Vagina (tissue), 2 donors: ENCODE data around the gene TMPRSS13.

Source experiments
- POLR2AphosphoS5 ChIP-seq, 2 donors: sonication (generic); formaldehyde crosslinking; IDR thresholded peaks; one replicate each; pipeline ENCODE4 v1.9.0; 2017; ENCODE audit warnings: antibody characterized with exemption in 2 of 2, mild to moderate bottlenecking in 2 of 2, low read depth in 1 of 2; ENCODE audit not compliant: insufficient read depth in 1 of 2
- TF ChIP-seq, protein P1 (sequence below), 3 experiments: fragments of 450-650 bp in 2 of 3; fragments of 200-600 bp in 1 of 3; sonication (generic) in 1 of 3; IDR thresholded peaks; one replicate each; pipeline ENCODE4 v1.5.1; 2017 to 2019; ENCODE audit warnings: antibody characterized with exemption in 3 of 3, mild to moderate bottlenecking in 2 of 3, moderate library complexity in 2 of 3

DNA sequence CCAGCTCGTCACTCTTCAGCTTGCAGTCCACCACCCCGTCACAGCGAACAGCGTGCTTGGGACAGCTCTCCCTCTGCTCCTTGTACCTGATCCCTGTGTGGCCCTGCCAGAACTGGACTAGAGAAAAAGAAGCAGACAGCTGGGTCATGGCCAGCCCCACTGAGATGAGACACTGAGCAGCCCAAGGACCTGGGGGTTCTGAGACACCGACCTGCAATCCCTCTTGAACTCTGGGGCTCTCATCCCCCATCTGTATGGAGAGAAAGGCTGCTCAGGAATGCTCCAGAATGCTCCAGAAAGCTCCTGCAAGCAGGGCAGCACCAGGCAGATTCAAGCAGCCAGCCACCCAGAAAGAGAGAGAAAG lies 14.8 kb downstream of the TMPRSS13 start:
- TF ChIP-seq, protein P1, sequence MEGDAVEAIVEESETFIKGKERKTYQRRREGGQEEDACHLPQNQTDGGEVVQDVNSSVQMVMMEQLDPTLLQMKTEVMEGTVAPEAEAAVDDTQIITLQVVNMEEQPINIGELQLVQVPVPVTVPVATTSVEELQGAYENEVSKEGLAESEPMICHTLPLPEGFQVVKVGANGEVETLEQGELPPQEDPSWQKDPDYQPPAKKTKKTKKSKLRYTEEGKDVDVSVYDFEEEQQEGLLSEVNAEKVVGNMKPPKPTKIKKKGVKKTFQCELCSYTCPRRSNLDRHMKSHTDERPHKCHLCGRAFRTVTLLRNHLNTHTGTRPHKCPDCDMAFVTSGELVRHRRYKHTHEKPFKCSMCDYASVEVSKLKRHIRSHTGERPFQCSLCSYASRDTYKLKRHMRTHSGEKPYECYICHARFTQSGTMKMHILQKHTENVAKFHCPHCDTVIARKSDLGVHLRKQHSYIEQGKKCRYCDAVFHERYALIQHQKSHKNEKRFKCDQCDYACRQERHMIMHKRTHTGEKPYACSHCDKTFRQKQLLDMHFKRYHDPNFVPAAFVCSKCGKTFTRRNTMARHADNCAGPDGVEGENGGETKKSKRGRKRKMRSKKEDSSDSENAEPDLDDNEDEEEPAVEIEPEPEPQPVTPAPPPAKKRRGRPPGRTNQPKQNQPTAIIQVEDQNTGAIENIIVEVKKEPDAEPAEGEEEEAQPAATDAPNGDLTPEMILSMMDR (IDR thresholded peaks at IDR 0.05) = no peak
- no peak for TF ChIP-seq POLR2AphosphoS5 (IDR thresholded peaks at IDR 0.05; ENCODE audit: insufficient read depth in 1 of 2, low read depth in 1 of 2)
